Measurements from ENCODE around the gene CYP39A1.

DNA sequence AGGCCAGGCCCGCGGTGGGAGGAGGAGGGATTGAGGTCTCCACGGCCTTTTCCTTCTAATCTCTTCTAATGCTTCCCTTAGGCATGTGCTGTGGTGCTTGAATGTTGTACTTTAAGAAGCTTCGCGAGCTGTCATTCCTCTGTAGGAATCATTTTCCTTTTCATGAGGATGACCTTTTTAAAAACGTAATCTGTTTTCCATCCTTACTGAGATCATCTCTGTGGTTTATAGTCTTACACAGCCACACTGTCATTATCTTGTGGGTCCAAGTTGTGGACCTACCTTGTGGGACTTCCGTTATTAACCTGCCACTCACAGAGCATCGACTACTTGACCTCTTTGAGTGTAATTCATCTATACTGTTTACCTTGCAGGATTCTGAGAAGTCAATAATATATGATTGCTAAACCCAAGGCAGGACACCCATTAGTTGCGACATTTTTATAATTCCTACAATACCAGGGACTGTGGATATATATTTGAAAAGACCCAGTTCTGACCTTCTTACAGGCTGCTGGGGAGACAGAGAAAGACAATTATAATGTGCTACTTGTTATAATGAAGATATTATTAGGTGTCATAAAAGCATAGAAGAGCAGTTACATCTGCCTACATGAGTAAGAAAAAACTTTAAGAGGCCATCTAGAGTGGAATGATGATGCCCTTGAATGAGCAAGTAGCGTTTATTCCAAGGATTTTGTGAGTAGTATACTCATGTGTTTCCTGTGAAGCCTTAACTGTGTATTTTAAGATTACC, 999 bp upstream of the CYP39A1 start:
- no peak for TF ChIP-seq EZH2 (IDR thresholded peaks at IDR 0.05)
- no peak for TF ChIP-seq POLR2AphosphoS5 (IDR thresholded peaks at IDR 0.05; ENCODE audit: borderline replicate concordance, low read depth, low read length)
